Right lobe of liver (tissue), 4 donors: ENCODE data around the gene HOXB1.

Experiments used
- POLR2A ChIP-seq: fragments of 450-650 bp; IDR thresholded peaks from one replicate; pipeline ENCODE4 v1.6.1; 2017; ENCODE audit warnings: antibody characterized with exemption, mild to moderate bottlenecking
- TF ChIP-seq, protein P1 (sequence below), 4 donors: fragments of 200-600 bp in 3 of 4; fragments of 450-650 bp in 1 of 4; IDR thresholded peaks; one replicate each; pipeline versions ENCODE4 v1.5.1 to v1.8.0; 2016 to 2022; ENCODE audit warnings: antibody characterized with exemption in 4 of 4, mild to moderate bottlenecking in 2 of 4
- donor health status: DM: no; HTN: no; CAD: no.
- donor health status: DM: no; HTN: no; CAD: no.
- donor health status: DM: no; HTN: yes; CAD: no.

DNA sequence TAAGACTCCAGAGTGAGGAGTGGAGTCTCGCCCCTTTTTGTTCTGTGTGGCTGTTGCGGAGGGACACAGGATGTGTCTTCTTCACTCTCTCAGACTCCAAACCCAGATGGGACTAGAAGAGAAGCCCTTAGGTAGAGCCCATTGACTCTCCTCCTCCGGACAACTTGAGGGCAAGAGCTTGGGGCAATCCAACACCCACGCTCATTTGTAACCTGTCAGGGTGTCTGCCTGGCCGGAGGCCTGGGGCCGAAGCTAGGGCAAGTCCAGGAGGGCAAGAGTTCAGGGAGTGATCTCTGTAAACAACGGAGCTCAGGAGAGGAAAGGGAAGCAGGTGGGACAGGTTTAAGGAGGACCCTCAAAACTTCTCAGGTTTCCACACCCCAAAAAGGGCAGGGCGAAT lies 1.4 kb upstream of the HOXB1 start:
- no peak for TF ChIP-seq POLR2A
- TF ChIP-seq, protein P1, sequence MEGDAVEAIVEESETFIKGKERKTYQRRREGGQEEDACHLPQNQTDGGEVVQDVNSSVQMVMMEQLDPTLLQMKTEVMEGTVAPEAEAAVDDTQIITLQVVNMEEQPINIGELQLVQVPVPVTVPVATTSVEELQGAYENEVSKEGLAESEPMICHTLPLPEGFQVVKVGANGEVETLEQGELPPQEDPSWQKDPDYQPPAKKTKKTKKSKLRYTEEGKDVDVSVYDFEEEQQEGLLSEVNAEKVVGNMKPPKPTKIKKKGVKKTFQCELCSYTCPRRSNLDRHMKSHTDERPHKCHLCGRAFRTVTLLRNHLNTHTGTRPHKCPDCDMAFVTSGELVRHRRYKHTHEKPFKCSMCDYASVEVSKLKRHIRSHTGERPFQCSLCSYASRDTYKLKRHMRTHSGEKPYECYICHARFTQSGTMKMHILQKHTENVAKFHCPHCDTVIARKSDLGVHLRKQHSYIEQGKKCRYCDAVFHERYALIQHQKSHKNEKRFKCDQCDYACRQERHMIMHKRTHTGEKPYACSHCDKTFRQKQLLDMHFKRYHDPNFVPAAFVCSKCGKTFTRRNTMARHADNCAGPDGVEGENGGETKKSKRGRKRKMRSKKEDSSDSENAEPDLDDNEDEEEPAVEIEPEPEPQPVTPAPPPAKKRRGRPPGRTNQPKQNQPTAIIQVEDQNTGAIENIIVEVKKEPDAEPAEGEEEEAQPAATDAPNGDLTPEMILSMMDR (IDR thresholded peaks at IDR 0.05), result no peak
